Activated naive CD8-positive, alpha-beta T cell (primary cell): ENCODE measurements around the gene GPR158.

ENCODE experiments used
- H3K27ac Mint-ChIP-seq: one replicate; pipeline ENCODE4 v1.8.0; 2021; ENCODE audit warnings: mixed read lengths
- H3K27me3 Mint-ChIP-seq: one replicate; pipeline ENCODE4 v1.8.0; 2021; ENCODE audit warnings: mixed read lengths
- H3K36me3 Mint-ChIP-seq: one replicate; pipeline ENCODE4 v1.8.0; 2021; ENCODE audit warnings: mixed read lengths
- H3K4me1 Mint-ChIP-seq: one replicate; pipeline ENCODE4 v1.8.0; 2021; ENCODE audit warnings: low read depth, mixed read lengths
- H3K4me3 Mint-ChIP-seq: one replicate; pipeline ENCODE4 v1.8.0; 2021; ENCODE audit warnings: mild to moderate bottlenecking, mixed read lengths
- H3K9me3 Mint-ChIP-seq: one replicate; pipeline ENCODE4 v1.8.0; 2021; ENCODE audit warnings: low read depth, mixed read lengths

The GPR158 gene

GRCh38 chr10:25632802-25633201, 458.0 kb downstream of the GPR158 start:
- Mint-ChIP-seq H3K4me1 (no peaks in the 10 kb centered on the region), H3K36me3 (no peaks in the 10 kb centered on the region), H3K9me3 (peaks cover 4% of the 10 kb centered on the region), H3K27ac (no peak overlapping the region), H3K27me3 (no peaks in the 10 kb centered on the region), H3K4me3 (no peak overlapping the region)

- Mint-ChIP-seq H3K9me3 (peaks cover 4% of the 10 kb centered on the region), H3K4me3 (no peak overlapping the region), H3K36me3 (no peaks in the 10 kb centered on the region), H3K27me3 (no peaks in the 10 kb centered on the region), H3K27ac (no peak overlapping the region), H3K4me1 (no peaks in the 10 kb centered on the region)
Observed at GRCh38 chr10:25633542-25633941, 458.7 kb downstream of the GPR158 start.

- peaks cover under 1% of the 10 kb centered on the region for H3K27me3 Mint-ChIP-seq
- no peak overlapping the region for H3K4me3 Mint-ChIP-seq
- H3K4me1 Mint-ChIP-seq = no peaks in the 10 kb centered on the region
- H3K9me3 Mint-ChIP-seq = peaks cover 4% of the 10 kb centered on the region
- no peak overlapping the region for H3K27ac Mint-ChIP-seq
- H3K36me3 Mint-ChIP-seq = no peaks in the 10 kb centered on the region
Observed at GRCh38 chr10:25639646-25640045, 464.8 kb downstream of the GPR158 start.

GRCh38 chr10:25641595-25641994, 466.8 kb downstream of the GPR158 start:
- Mint-ChIP-seq H3K36me3 (no peaks in the 10 kb centered on the region), H3K27me3 (peaks cover 2% of the 10 kb centered on the region), H3K4me3 (no peak overlapping the region), H3K9me3 (peaks cover 4% of the 10 kb centered on the region), H3K27ac (no peak overlapping the region), H3K4me1 (no peaks in the 10 kb centered on the region)

GRCh38 chr10:25642721-25643120, 467.9 kb downstream of the GPR158 start:
- Mint-ChIP-seq H3K4me1 (no peaks in the 10 kb centered on the region), H3K27me3 (peaks cover 2% of the 10 kb centered on the region), H3K27ac (no peak overlapping the region), H3K36me3 (no peaks in the 10 kb centered on the region), H3K4me3 (no peak overlapping the region), H3K9me3 (no peaks in the 10 kb centered on the region)

- no peaks in the 10 kb centered on the region for H3K36me3 Mint-ChIP-seq
- no peaks in the 10 kb centered on the region for H3K4me1 Mint-ChIP-seq
- H3K27ac Mint-ChIP-seq = no peak overlapping the region
- H3K9me3 Mint-ChIP-seq = peaks cover 4% of the 10 kb centered on the region
- no peak overlapping the region for H3K4me3 Mint-ChIP-seq
- H3K27me3 Mint-ChIP-seq = peaks cover 2% of the 10 kb centered on the region
Observed at GRCh38 chr10:25646371-25646770, 471.6 kb downstream of the GPR158 start.

- Mint-ChIP-seq H3K27ac (no peak overlapping the region), H3K36me3 (no peaks in the 10 kb centered on the region), H3K4me1 (no peaks in the 10 kb centered on the region), H3K4me3 (no peak overlapping the region), H3K9me3 (peaks cover 4% of the 10 kb centered on the region), H3K27me3 (no peaks in the 10 kb centered on the region)
Observed at GRCh38 chr10:25651534-25651933, 476.7 kb downstream of the GPR158 start.
